Ovary (tissue), 9 donors: ENCODE results near the gene SPRED3. TPM values are rescaled to one million over a fixed set of nuclear protein-coding genes. Genes with fewer than 3 reads are reported as not detected.

Experiments used
- DNase-seq, 5 donors: peaks; one replicate each; pipeline ENCODE4 v3.0.0-alpha.2; 2019 to 2020
- H3K27ac ChIP-seq, 2 donors: fragments of 200-600 bp; one replicate each; pipeline versions ENCODE4 v1.5.1 to v1.8.0; 2019 to 2022
- H3K27me3 ChIP-seq: fragments of 200-600 bp; one replicate; pipeline ENCODE4 v1.8.0; 2022
- H3K36me3 ChIP-seq: fragments of 200-600 bp; sonication (generic); one replicate; pipeline ENCODE4 v1.5.1; 2019
- H3K4me1 ChIP-seq: one replicate; pipeline ENCODE4 v1.8.1; 2013; ENCODE audit warnings: mild to moderate bottlenecking, moderate library complexity; ENCODE audit not compliant: insufficient read depth
- H3K4me3 ChIP-seq: fragments of 200-600 bp; sonication (generic); one replicate; pipeline ENCODE4 v1.5.1; 2017
- H3K9me3 ChIP-seq, 2 donors: fragments of 200-600 bp in 1 of 2; sonication (generic) in 1 of 2; one replicate each; pipeline versions ENCODE4 v1.5.1 to v1.8.1; 2013 to 2019; ENCODE audit warnings: mild to moderate bottlenecking in 1 of 2, moderate library complexity in 1 of 2
- CTCF ChIP-seq, 3 donors: fragments of 450-650 bp in 2 of 3; fragments of 200-600 bp in 1 of 3; IDR thresholded peaks; one replicate each; pipeline versions ENCODE4 v1.5.1 to v1.8.0; 2016 to 2022; ENCODE audit warnings: antibody characterized with exemption in 3 of 3, mild to moderate bottlenecking in 1 of 3
- EP300 ChIP-seq: sonication (generic); formaldehyde crosslinking; IDR thresholded peaks from one replicate; pipeline ENCODE4 v1.6.1; 2017; ENCODE audit warnings: antibody characterized with exemption
- POLR2A ChIP-seq: fragments of 450-650 bp; IDR thresholded peaks from one replicate; pipeline ENCODE4 v1.6.1; 2017; ENCODE audit warnings: antibody characterized with exemption, mild to moderate bottlenecking, moderate library complexity
- WGBS, 3 donors: extraction: QIAGEN DNeasy Blood & Tissue Kit in 1 of 3; methylation state at CpG; one replicate each; pipeline versions ENCODE4 v1.1.5 to v1.1.7; 2013 to 2017; 5-methylcytosine and 5-hydroxymethylcytosine counted together
- intact Hi-C, 4 donors: fragments of 100-400 bp; cut with DNase I; formaldehyde crosslinking; loops; one replicate each; pipeline versions ENCODE4 v1.11.0 to v1.15.1; 2022 to 2023
- polyA plus RNA-seq, 2 donors: library from polyadenylated mRNA; stranded (reverse); fragments of 200-250 nt in 1 of 2; fragments of 350-450 nt in 1 of 2; fragmentation: Illumina TruSeq in 1 of 2; extraction: RNeasy Lipid Tissue Mini Kit (QIAGEN cat#74804) in 1 of 2; gene quantifications; one replicate each; pipeline ENCODE4 v1.2.3, GENCODE V29; 2013 to 2014
- total RNA-seq, 7 donors: library from RNA; depleted of rRNA in 2 of 7; stranded (reverse); fragments of >200 nt in 2 of 7; fragmentation: NEBNext Ultra II Directional in 3 of 7; extraction: Animal tissue kit (Norgen Biotek cat#: 25700) in 3 of 7; gene quantifications; one replicate each; pipeline versions ENCODE4 v1.1.0 to v1.2.4, GENCODE V29; 2016 to 2023
- donor health status: DM: no; HTN: no; CAD: no; lungs with moderate emphysema.
- donor health status: DM: no; HTN: no; CAD: no.
- donor health status: Bipolar disorder and iron deficiency.
- donor health status: DM: yes; HTN: yes; CAD: no.
- donor health status: DM: no; HTN: no; CAD: no.
- donor health status: DM: yes; HTN: yes; CAD: no.

Gene SPRED3
- total and polyA plus RNA-seq, 9 donors, result 0.24 to 2.1 (median 0.84) TPM

- H3K4me1 ChIP-seq, result no peaks in the 10 kb centered on the region
- H3K9me3 ChIP-seq, result no peaks in the 10 kb centered on the region
- WGBS, 3 donors, result 5 to 15% (median 9%) methylated on average over 28 to 30 of the region's 30 CpGs
- no peaks in the 10 kb centered on the region for H3K27me3 ChIP-seq
- TF ChIP-seq POLR2A, result no peak
- no peak for TF ChIP-seq EP300
- TF ChIP-seq CTCF (IDR thresholded peaks at IDR 0.05), result no peak
- H3K4me3 ChIP-seq, result no peak overlapping the region
- DNase-seq, result no peak
- no peak overlapping the region for H3K27ac ChIP-seq
- no peaks in the 10 kb centered on the region for H3K36me3 ChIP-seq
- intact Hi-C loops, result no loop called here
These were observed 6.0 kb downstream of the SPRED3 start for GRCh38 chr19:38394488-38394887.

DNA sequence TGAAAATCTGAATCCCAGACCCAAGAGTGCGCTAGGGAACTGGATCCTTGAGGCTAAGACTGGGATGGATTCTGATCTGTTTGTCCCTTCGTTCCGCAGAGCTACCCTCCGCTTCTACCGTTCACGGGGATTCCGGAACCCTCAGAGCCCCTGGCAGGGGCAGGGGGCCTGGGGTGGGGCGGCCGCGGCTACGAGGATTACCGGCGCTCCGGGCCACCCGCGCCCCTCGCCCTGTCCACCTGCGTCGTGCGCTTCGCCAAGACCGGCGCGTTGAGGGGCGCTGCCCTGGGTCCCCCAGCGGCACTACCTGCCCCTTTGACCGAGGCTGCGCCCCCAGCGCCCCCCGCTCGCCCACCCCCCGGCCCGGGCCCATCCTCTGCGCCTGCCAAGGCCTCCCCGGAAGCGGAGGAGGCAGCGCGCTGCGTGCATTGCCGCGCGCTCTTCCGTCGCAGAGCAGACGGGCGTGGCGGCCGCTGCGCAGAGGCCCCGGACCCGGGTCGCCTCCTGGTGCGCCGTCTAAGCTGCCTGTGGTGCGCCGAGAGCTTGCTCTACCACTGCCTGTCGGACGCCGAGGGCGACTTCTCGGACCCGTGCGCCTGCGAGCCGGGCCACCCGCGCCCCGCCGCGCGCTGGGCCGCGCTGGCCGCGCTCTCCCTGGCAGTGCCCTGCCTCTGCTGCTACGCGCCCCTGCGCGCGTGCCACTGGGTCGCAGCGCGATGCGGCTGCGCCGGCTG is 7.1 kb downstream of the SPRED3 start:
- 6 to 12% (median 11%) methylated on average over 22 to 86 of the region's 86 CpGs for WGBS, 3 donors
- no peaks in the 10 kb centered on the region for H3K27me3 ChIP-seq
- intact Hi-C loops, result no loop called here

DNA sequence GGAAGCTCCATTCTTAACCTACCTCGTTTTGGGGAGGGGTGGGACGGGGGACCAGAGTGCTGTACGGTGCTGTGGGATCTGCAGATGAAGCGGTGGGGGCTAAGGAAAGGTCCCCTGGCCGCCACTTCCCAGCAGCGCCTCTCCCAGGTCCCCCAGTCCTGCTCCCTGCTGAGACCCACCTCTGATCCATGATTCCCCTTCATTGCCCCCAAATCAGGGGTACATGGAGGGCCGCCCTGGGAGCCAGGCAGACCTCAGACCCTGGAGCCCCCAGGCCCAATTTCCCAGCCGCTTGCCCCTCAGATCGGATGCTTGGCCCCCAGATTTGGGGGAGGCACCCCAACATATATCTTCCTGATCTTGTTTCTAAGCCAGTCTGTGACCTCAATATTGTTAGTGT is 10.6 kb downstream of the SPRED3 start:
- intact Hi-C loops, result no loop called here
- WGBS, 3 donors, result 44 to 48% (median 47%) methylated on average over 9 of the region's 9 CpGs
- H3K4me3 ChIP-seq, result no peak overlapping the region
- no peak for DNase-seq
- no peaks in the 10 kb centered on the region for H3K36me3 ChIP-seq
- no peaks in the 10 kb centered on the region for H3K4me1 ChIP-seq
- H3K27ac ChIP-seq, result no peak overlapping the region
- TF ChIP-seq CTCF (IDR thresholded peaks at IDR 0.05), result no peak
- no peak for TF ChIP-seq POLR2A
- no peak for TF ChIP-seq EP300
- no peaks in the 10 kb centered on the region for H3K27me3 ChIP-seq
- no peaks in the 10 kb centered on the region for H3K9me3 ChIP-seq

More for the DNA sequence above, 7.1 kb downstream of the SPRED3 start:
- DNase-seq, result no peak
- H3K4me1 ChIP-seq, result no peaks in the 10 kb centered on the region
- TF ChIP-seq EP300, result no peak
- TF ChIP-seq CTCF (IDR thresholded peaks at IDR 0.05), result no peak
- TF ChIP-seq POLR2A, result no peak
- no peak overlapping the region for H3K27ac ChIP-seq
- H3K36me3 ChIP-seq, result no peaks in the 10 kb centered on the region
- H3K4me3 ChIP-seq, result no peak overlapping the region
- no peaks in the 10 kb centered on the region for H3K9me3 ChIP-seq

DNA sequence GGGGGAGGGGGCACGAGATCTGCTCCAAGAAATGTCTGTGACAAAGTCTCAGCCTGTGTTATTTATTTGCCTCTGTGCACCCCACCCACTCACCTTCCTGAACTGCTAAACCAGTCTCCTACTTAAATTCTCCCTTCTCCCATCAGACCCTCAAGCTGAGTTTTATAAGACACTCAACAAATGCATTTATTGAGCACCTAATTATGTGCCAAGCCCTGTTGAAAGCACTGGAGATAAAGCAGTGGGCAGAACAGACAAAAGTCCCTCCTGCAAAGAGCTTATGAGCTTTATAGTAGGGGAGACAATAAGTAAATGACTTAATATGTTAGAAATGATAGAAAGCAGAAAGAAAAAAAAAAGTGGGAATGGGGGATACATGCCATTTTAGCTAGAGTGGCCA is 11.0 kb downstream of the SPRED3 start:
- no peak for DNase-seq
- no peaks in the 10 kb centered on the region for H3K27me3 ChIP-seq
- TF ChIP-seq POLR2A (no peak), CTCF (IDR thresholded peaks at IDR 0.05) (no peak), EP300 (no peak)
- H3K36me3 ChIP-seq, result no peaks in the 10 kb centered on the region
- no peaks in the 10 kb centered on the region for H3K4me1 ChIP-seq
- H3K27ac ChIP-seq, result no peak overlapping the region
- H3K9me3 ChIP-seq, result no peaks in the 10 kb centered on the region
- 27 to 46% (median 45%) methylated on average over 1 of the region's 1 CpG for WGBS, 3 donors
- no peak overlapping the region for H3K4me3 ChIP-seq
- intact Hi-C loops, result no loop called here
